Heart left ventricle (tissue), 16 donors: Measurements from ENCODE around the gene IRS1. TPM values are rescaled to one million over a fixed set of nuclear protein-coding genes. Genes with fewer than 3 reads are reported as not detected.

Experiments
- ATAC-seq, 4 donors: fragments of 200-7000 bp; cut with Tn5 transposase; one replicate each; pipeline ENCODE4 v1.9.1; 2020 to 2022; ENCODE audit warnings: moderate library complexity in 4 of 4, mild to moderate bottlenecking in 3 of 4, moderate number of reproducible peaks in 1 of 4
- DNase-seq, 5 donors: peaks; one replicate each; pipeline ENCODE4 v3.0.0-alpha.2; 2020
- H3K27ac ChIP-seq, 12 donors: fragments of 200-600 bp; sonication (generic) in 4 of 12; one replicate each; pipeline versions ENCODE4 v1.5.0 to v1.8.0; 2016 to 2022; ENCODE audit warnings: mild to moderate bottlenecking in 2 of 12
- H3K27me3 ChIP-seq, 9 donors: fragments of 200-600 bp; sonication (generic) in 2 of 9; one replicate each; pipeline versions ENCODE4 v1.5.1 to v1.8.0; 2016 to 2022; ENCODE audit warnings: mild to moderate bottlenecking in 3 of 9
- H3K36me3 ChIP-seq, 9 donors: fragments of 200-600 bp; sonication (generic) in 2 of 9; one replicate each; pipeline versions ENCODE4 v1.5.0 to v1.8.0; 2018 to 2022; ENCODE audit warnings: mild to moderate bottlenecking in 2 of 9
- H3K4me1 ChIP-seq, 12 donors: fragments of 200-600 bp; sonication (generic) in 4 of 12; one replicate each; pipeline versions ENCODE4 v1.5.0 to v1.8.0; 2016 to 2022; ENCODE audit warnings: mild to moderate bottlenecking in 3 of 12
- H3K4me3 ChIP-seq, 12 donors: fragments of 200-600 bp; sonication (generic) in 4 of 12; one replicate each; pipeline versions ENCODE4 v1.5.0 to v1.8.0; 2017 to 2022; ENCODE audit warnings: mild to moderate bottlenecking in 9 of 12, moderate library complexity in 4 of 12
- H3K9me3 ChIP-seq, 12 donors: fragments of 200-600 bp; sonication (generic) in 4 of 12; one replicate each; pipeline versions ENCODE4 v1.5.0 to v1.8.0; 2016 to 2022; ENCODE audit warnings: mild to moderate bottlenecking in 1 of 12
- CTCF ChIP-seq, 12 donors: fragments of 200-600 bp; sonication (generic) in 4 of 12; IDR thresholded peaks; one replicate each; pipeline versions ENCODE4 v1.5.0 to v1.8.0; 2018 to 2022; ENCODE audit warnings: antibody characterized with exemption in 12 of 12, mild to moderate bottlenecking in 5 of 12
- POLR2A ChIP-seq, 2 donors: fragments of 450-650 bp; IDR thresholded peaks; one replicate each; pipeline ENCODE4 v1.6.1; 2017; ENCODE audit warnings: antibody characterized with exemption in 2 of 2, mild to moderate bottlenecking in 2 of 2, moderate library complexity in 2 of 2
- WGBS, 4 donors: extraction: QIAGEN DNeasy Blood & Tissue Kit in 2 of 4; methylation state at CpG; one replicate each; pipeline versions ENCODE4 v1.1.5 to v1.1.7; 2013 to 2018; 5-methylcytosine and 5-hydroxymethylcytosine counted together
- intact Hi-C, 10 donors: fragments of 100-400 bp; cut with DNase I; formaldehyde crosslinking; loops; one replicate each; pipeline versions ENCODE4 v1.11.1 to v1.14.2; 2022
- polyA plus RNA-seq, 2 donors: library from polyadenylated mRNA; stranded (reverse); fragments of 200-250 nt; gene quantifications; one replicate each; pipeline ENCODE4 v1.2.3, GENCODE V29; 2013
- total RNA-seq, 9 donors: library from RNA; depleted of rRNA in 2 of 9; stranded (reverse); fragments of >200 nt in 2 of 9; fragmentation: NEBNext Ultra II Directional in 3 of 9; extraction: Animal tissue kit (Norgen Biotek cat#: 25700) in 3 of 9; gene quantifications; one replicate each; pipeline versions ENCODE4 v1.1.0 to v1.2.4, GENCODE V29; 2016 to 2023
- donor health status: ischemic (EF 13 %, LVEDD 7.1; RV severe dilation, severe dysfunction).
- donor health status: healthy with polysubstance abuse.
- donor health status: DM: no; HTN: yes; CAD: no.
- donor health status: DM: no; HTN: no; CAD: no.
- donor health status: ischemic (EF 25% LVEDD 6.9; RV normal size, moderate dysfunction).
- donor health status: ischemic (EF 25% LVEDD 5.7; RV mildly dilated, moderate dysfunction).
- donor health status: healthy.
- donor health status: DM: yes; HTN: yes; CAD: no.
- donor health status: ischemic (EF 35%, LVEDD 5.7; RV mildly dilated, moderate dysfunction).
- donor health status: nonischemic (EF 11% LVEDD 7.7; RV severe dilation, severe dysfunction).
- donor health status: DM: yes; HTN: yes; CAD: no.
- donor health status: PGD.
- donor health status: ischemic (EF 29% LVEDD 5.4; RV normal size, mild dysfunction).
- donor health status: nonischemic (EF 23%, LVEDD 6.1; RV moderate dilation, normal function).

IRS1 gene
- total and polyA plus RNA-seq, 11 donors, result 5.0 to 45.8 (median 15.7) TPM

- peak in 1 of 5 donors; percentile 23 for DNase-seq
- H3K27ac ChIP-seq, result peak overlapping the region in 8 of 12 donors; percentile 1 to 66 (median 28)
These were observed 74.3 kb downstream of the IRS1 start for GRCh38 chr2:226725126-226725860.

GRCh38 chr2:226721541-226721940 is 78.1 kb downstream of the IRS1 start:
- intact Hi-C loops, result loop anchor here in 5 of 10 donors (5.0 to 10.0 kb wide), 3 partner anchors 71 to 507 kb away; partner anchors contain the start of gene IRS1 (in 1 of the 5)
- Histone ChIP-seq H3K9me3 (no peaks in the 10 kb centered on the region), H3K4me1 (peaks cover 0 to 37% (median 12%) of the 10 kb centered on the region in 12 donors), H3K36me3 (no peaks in the 10 kb centered on the region), H3K27ac (no peak overlapping the region), H3K4me3 (no peak overlapping the region), H3K27me3 (no peaks in the 10 kb centered on the region)
- WGBS, 4 donors, result 36 to 47% (median 40%) methylated on average over 5 of the region's 5 CpGs
- peak in 1 of 4 donors; percentile 16 for ATAC-seq
- DNase-seq, result peak; percentile 24 to 68 (median 53)
- TF ChIP-seq CTCF (IDR thresholded peaks at IDR 0.05) (no peak), POLR2A (IDR thresholded peaks at IDR 0.05) (no peak)

More at GRCh38 chr2:226725126-226725860, 74.3 kb downstream of the IRS1 start:
- TF ChIP-seq CTCF (IDR thresholded peaks at IDR 0.05) (no peak), POLR2A (IDR thresholded peaks at IDR 0.05) (no peak)
- Histone ChIP-seq H3K27me3 (no peaks in the 10 kb centered on the region), H3K36me3 (no peaks in the 10 kb centered on the region), H3K9me3 (no peaks in the 10 kb centered on the region), H3K4me3 (peak overlapping the region in 5 of 12 donors; percentile 0 to 22 (median 14)), H3K4me1 (peaks cover 0 to 40% (median 13%) of the 10 kb centered on the region in 12 donors)
- 42 to 57% (median 45%) methylated on average over 10 of the region's 10 CpGs for whole genome bisulfite sequencing, 4 donors
- peak in 2 of 4 donors; percentile 29 for ATAC-seq
- intact Hi-C loops, result loop anchor here in 4 of 10 donors (5.0 to 10.0 kb wide), 5 partner anchors 33 to 510 kb away; partner anchors contain the start of gene IRS1 (in 1 of the 4)

GRCh38 chr2:226720948-226721347 is 78.7 kb downstream of the IRS1 start:
- intact Hi-C loops, result loop anchor here in 5 of 10 donors (5.0 to 10.0 kb wide), 3 partner anchors 71 to 506 kb away; partner anchors contain the start of gene IRS1 (in 1 of the 5)
- H3K9me3 ChIP-seq, result no peaks in the 10 kb centered on the region
- H3K36me3 ChIP-seq, result no peaks in the 10 kb centered on the region
- H3K27me3 ChIP-seq, result no peaks in the 10 kb centered on the region
- WGBS, 4 donors, result 79 to 84% (median 81%) methylated on average over 5 of the region's 5 CpGs
- H3K27ac ChIP-seq, result no peak overlapping the region
- DNase-seq (no peak), ATAC-seq (no peak)
- TF ChIP-seq CTCF (IDR thresholded peaks at IDR 0.05), result no peak
- no peak for TF ChIP-seq POLR2A (IDR thresholded peaks at IDR 0.05)
- peaks cover 0 to 32% (median 12%) of the 10 kb centered on the region in 12 donors for H3K4me1 ChIP-seq
- no peak overlapping the region for H3K4me3 ChIP-seq

- H3K9me3 ChIP-seq, result no peaks in the 10 kb centered on the region
- no peak for DNase-seq
- no peak overlapping the region for H3K27ac ChIP-seq
- H3K4me3 ChIP-seq, result no peak overlapping the region
- TF ChIP-seq CTCF (IDR thresholded peaks at IDR 0.05) (no peak), POLR2A (IDR thresholded peaks at IDR 0.05) (no peak)
- ATAC-seq, result no peak
- no peaks in the 10 kb centered on the region for H3K27me3 ChIP-seq
- intact Hi-C loops, result no loop called here
- H3K36me3 ChIP-seq, result no peaks in the 10 kb centered on the region
- peaks cover 0 to under 1% (median 0%) of the 10 kb centered on the region in 12 donors for H3K4me1 ChIP-seq
- WGBS, 4 donors, result 92 to 98% (median 94%) methylated on average over 1 of the region's 1 CpG
These were observed 81.9 kb downstream of the IRS1 start for GRCh38 chr2:226717719-226718118.
